ENCODE data around the gene ZBTB45. TPM values are rescaled to one million over a fixed set of nuclear protein-coding genes. Genes with fewer than 3 reads are reported as not detected.
"Not testable (repeated sequence)": the region's sequence is repeated elsewhere in the genome, so short reads cannot be mapped to it uniquely, and the experiment has no call there.

The ZBTB45 gene
- total RNA-seq, 1 experiment from 2014 or later, result 19.6 TPM

DNA sequence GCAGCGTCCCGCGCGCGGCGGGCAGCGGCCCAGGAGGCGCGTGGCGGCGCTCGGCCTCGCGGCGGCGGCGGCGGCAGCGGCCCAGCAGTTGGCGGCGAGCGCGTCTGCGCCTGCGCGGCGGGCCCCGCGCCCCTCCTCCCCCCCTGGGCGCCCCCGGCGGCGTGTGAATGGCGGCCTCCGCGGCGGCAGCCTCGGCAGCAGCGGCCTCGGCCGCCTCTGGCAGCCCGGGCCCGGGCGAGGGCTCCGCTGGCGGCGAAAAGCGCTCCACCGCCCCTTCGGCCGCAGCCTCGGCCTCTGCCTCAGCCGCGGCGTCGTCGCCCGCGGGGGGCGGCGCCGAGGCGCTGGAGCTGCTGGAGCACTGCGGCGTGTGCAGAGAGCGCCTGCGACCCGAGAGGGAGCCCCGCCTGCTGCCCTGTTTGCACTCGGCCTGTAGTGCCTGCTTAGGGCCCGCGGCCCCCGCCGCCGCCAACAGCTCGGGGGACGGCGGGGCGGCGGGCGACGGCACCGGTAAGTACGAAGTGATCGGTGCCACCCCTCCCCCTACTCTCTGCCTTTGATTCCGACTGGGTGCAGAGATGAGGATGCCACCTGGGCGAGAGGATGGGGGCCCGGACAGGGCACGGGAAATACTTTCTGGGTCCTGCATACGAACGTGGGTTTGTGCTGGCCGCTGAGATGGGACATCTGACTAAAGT lies 25.1 kb upstream of the ZBTB45 start:
- Mint-ChIP-seq H3K4me3 (ENCODE audit: low read depth, unreplicated experiment) (peak overlapping the region; percentile 96), H3K9me3 (ENCODE audit: low read depth, unreplicated experiment) (no peaks in the 10 kb centered on the region), H3K36me3 (ENCODE audit: insufficient read depth, unreplicated experiment) (peaks cover 64% of the 10 kb centered on the region), H3K4me1 (ENCODE audit: low read depth, unreplicated experiment) (peaks cover 17% of the 10 kb centered on the region), H3K27me3 (ENCODE audit: unreplicated experiment) (peaks cover 37% of the 10 kb centered on the region), H3K27ac (ENCODE audit: unreplicated experiment) (peak overlapping the region; percentile 95)
- CTCF ChIA-PET, result interaction anchor here (0.6 to 1.9 kb wide), 2 partner anchors 25 to 86 kb away, joined by 6 to 28 read pairs; partner anchors contain the start of gene ZBTB45
- TF ChIP-seq, protein P1, sequence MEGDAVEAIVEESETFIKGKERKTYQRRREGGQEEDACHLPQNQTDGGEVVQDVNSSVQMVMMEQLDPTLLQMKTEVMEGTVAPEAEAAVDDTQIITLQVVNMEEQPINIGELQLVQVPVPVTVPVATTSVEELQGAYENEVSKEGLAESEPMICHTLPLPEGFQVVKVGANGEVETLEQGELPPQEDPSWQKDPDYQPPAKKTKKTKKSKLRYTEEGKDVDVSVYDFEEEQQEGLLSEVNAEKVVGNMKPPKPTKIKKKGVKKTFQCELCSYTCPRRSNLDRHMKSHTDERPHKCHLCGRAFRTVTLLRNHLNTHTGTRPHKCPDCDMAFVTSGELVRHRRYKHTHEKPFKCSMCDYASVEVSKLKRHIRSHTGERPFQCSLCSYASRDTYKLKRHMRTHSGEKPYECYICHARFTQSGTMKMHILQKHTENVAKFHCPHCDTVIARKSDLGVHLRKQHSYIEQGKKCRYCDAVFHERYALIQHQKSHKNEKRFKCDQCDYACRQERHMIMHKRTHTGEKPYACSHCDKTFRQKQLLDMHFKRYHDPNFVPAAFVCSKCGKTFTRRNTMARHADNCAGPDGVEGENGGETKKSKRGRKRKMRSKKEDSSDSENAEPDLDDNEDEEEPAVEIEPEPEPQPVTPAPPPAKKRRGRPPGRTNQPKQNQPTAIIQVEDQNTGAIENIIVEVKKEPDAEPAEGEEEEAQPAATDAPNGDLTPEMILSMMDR (IDR thresholded peaks at IDR 0.05; ENCODE audit: unreplicated experiment), result no peak
- DNase-seq, result peak; percentile 88
- intact Hi-C loops (cut with micrococcal nuclease; ENCODE audit: unreplicated experiment), result loop anchor here (2.0 kb wide), 1 partner anchor 28 kb away; the partner anchor contains the start of gene MZF1
- BruUV-seq (replicated peaks), result no TSS peak

DNA sequence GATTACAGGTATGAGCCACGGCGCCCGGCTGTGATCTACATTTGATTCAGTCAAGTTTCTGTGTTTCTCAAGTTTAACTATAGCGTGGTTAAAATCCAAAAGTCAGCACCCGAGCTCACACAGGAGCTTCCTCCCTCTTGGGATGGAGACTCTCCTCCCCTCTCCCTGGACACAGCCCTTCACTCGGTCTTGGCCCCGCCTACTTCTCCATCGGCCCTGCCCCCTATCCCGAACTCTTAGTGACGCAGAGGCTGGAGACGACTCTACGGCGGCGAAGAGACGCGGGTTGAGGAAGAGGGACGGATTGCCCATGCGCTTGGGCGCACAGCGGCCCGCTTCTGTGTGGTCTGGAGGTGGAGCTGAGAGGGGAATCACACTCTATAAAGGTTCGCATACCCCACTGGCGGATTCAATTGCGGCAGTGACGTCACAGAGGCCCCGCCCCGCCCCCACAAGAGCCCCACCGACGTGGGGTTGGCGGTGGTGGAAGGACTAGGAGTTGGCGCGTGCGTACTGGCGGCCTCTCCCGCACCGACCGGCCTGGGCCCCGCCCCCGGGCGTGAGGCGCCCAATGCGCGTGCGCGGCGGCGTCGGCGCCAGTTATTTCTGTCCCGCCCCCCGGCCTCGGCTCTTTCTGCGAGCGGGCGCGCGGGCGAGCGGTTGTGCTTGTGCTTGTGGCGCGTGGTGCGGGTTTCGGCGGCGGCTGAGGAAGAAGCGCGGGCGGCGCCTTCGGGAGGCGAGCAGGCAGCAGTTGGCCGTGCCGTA lies 24.4 kb upstream of the ZBTB45 start, which contains the start of gene TRIM28:
Gene TRIM28 (plus strand): TSS at position 239 of the 765 bp plus-strand sequence. CDS start 694 bp downstream, outside the sequence.
- peaks cover 17% of the 10 kb centered on the region for H3K4me1 Mint-ChIP-seq (ENCODE audit: low read depth, unreplicated experiment)
- TF ChIP-seq, protein P1 (IDR thresholded peaks at IDR 0.05; ENCODE audit: unreplicated experiment), result no peak
- intact Hi-C loops (cut with micrococcal nuclease; ENCODE audit: unreplicated experiment), result loop anchor here (2.0 kb wide), 1 partner anchor 29 kb away; the partner anchor contains the start of gene MZF1

DNA sequence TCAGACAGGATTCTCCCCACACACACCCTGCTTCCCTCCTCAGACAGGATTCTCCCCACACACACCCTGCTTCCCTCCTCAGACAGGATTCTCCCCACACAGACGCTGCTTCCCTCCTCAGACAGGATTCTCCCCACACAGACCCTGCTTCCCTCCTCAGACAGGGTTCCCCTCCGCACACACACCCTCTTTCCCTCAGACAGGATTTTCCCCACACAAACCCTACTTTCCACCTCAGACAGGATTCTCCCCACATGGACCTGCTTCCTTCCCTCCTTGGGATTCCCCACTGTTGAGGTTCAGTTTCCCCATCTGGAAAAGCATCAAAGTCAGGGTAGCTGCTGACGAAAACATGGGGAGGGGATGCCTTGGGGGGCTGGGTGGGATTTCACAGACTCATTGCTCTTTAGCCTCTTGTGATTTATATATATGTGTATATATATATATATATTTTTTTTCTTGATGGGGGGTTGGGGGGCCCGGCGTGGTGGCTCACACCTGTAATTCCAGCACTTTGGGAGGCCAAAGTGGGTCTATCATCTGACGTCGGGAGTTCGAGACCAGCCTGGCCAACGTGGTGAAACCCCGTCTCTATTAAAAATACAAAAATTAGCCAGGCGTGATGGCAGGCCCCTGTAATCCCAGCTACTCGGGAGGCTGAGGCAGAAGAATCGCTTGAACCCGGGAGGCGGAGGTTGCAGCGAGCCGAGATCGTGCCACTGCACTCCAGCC lies 23.2 kb upstream of the ZBTB45 start:
- intact Hi-C loops (cut with micrococcal nuclease; ENCODE audit: unreplicated experiment); BruUV-seq (replicated peaks): not testable (repeated sequence)

More for the DNA sequence above, 24.4 kb upstream of the ZBTB45 start, which contains the start of gene TRIM28:
- Mint-ChIP-seq H3K9me3 (ENCODE audit: low read depth, unreplicated experiment) (no peaks in the 10 kb centered on the region), H3K4me3 (ENCODE audit: low read depth, unreplicated experiment) (peak within 1 kb of the TSS; percentile 96), H3K27ac (ENCODE audit: unreplicated experiment) (peak within 1 kb of the TSS; percentile 95), H3K27me3 (ENCODE audit: unreplicated experiment) (peaks cover 44% of the 10 kb centered on the region), H3K36me3 (ENCODE audit: insufficient read depth, unreplicated experiment) (peaks cover 58% of the 10 kb centered on the region)
- DNase-seq, result peak; percentile 100
- CTCF ChIA-PET, result interaction anchor here (0.8 to 1.9 kb wide), 4 partner anchors 12 to 32 kb away, joined by 3 to 28 read pairs (median 4); partner anchors contain the start of gene ZBTB45
- TSS peak; percentile 96 for BruUV-seq (replicated peaks)

DNA sequence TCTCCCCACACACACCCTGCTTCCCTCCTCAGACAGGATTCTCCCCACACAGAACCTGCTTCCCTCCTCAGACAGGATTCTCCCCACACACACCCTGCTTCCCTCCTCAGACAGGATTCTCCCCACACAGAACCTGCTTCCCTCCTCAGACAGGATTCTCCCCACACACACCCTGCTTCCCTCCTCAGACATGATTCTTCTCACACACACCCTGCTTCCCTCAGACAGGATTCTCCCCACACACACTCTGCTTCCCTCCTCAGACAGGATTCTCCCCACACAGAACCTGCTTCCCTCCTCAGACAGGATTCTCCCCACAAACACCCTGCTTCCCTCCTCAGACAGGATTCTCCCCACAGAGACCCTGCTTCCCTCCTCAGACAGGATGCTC lies 19.6 kb upstream of the ZBTB45 start:
- Mint-ChIP-seq H3K27me3 (ENCODE audit: unreplicated experiment) (peaks cover 62% of the 10 kb centered on the region), H3K36me3 (ENCODE audit: insufficient read depth, unreplicated experiment) (peaks cover 21% of the 10 kb centered on the region), H3K4me3 (ENCODE audit: low read depth, unreplicated experiment) (peak overlapping the region; percentile 62), H3K4me1 (ENCODE audit: low read depth, unreplicated experiment) (peaks cover 11% of the 10 kb centered on the region)
- BruUV-seq (replicated peaks); H3K9me3 Mint-ChIP-seq (ENCODE audit: low read depth, unreplicated experiment); CTCF ChIA-PET; H3K27ac Mint-ChIP-seq (ENCODE audit: unreplicated experiment); DNase-seq; intact Hi-C loops (cut with micrococcal nuclease; ENCODE audit: unreplicated experiment): not testable (repeated sequence)

More for the DNA sequence above, 23.2 kb upstream of the ZBTB45 start:
- H3K36me3 Mint-ChIP-seq (ENCODE audit: insufficient read depth, unreplicated experiment), result peaks cover 53% of the 10 kb centered on the region
- H3K4me3 Mint-ChIP-seq (ENCODE audit: low read depth, unreplicated experiment), result peak overlapping the region; percentile 96
- peaks cover 24% of the 10 kb centered on the region for H3K4me1 Mint-ChIP-seq (ENCODE audit: low read depth, unreplicated experiment)
- peaks cover 56% of the 10 kb centered on the region for H3K27me3 Mint-ChIP-seq (ENCODE audit: unreplicated experiment)
- peak overlapping the region; percentile 95 for H3K27ac Mint-ChIP-seq (ENCODE audit: unreplicated experiment)
- not testable (repeated sequence) for H3K9me3 Mint-ChIP-seq (ENCODE audit: low read depth, unreplicated experiment); DNase-seq
- CTCF ChIA-PET, result interaction anchor here (0.9 to 1.9 kb wide), 3 partner anchors 11 to 33 kb away, joined by 3 to 28 read pairs (median 4); partner anchors contain the start of gene ZBTB45
